Cardiac muscle cell (in vitro differentiated cells and primary cell): ENCODE results near the gene GCH1. TPM values are rescaled to one million over a fixed set of nuclear protein-coding genes. Genes with fewer than 3 reads are reported as not detected.

Source experiments
- DNase-seq, 2 donors: peaks; one replicate each; pipeline versions ENCODE4 v3.0.0 to v3.0.0-alpha.2; 2010 to 2017; ENCODE audit warnings: low read depth in 1 of 2, low spot score in 1 of 2
- H3K27ac ChIP-seq: fragments of 200-600 bp; sonication (generic); 2 replicates; pipeline ENCODE4 v1.5.1; 2016
- H3K27me3 ChIP-seq: fragments of 200-600 bp; sonication (generic); 2 replicates; pipeline ENCODE4 v1.6.0; 2016; ENCODE audit warnings: control low read depth
- H3K36me3 ChIP-seq: fragments of 200-600 bp; sonication (generic); 2 replicates; pipeline ENCODE4 v1.5.1; 2016; ENCODE audit warnings: control low read depth
- H3K4me1 ChIP-seq: fragments of 200-600 bp; sonication (generic); 2 replicates; pipeline ENCODE4 v1.8.1; 2017; ENCODE audit warnings: low read depth, mild to moderate bottlenecking, mixed run types
- H3K4me3 ChIP-seq: fragments of 200-600 bp; sonication (generic); 2 replicates; pipeline ENCODE4 v1.5.1; 2016; ENCODE audit warnings: mild to moderate bottlenecking
- H3K9me3 ChIP-seq: fragments of 200-600 bp; sonication (generic); 2 replicates; pipeline ENCODE4 v1.5.1; 2017; ENCODE audit warnings: low read depth, mild to moderate bottlenecking, control low read depth
- CTCF ChIP-seq: IDR thresholded peaks from 2 replicates; pipeline ENCODE4 v1.5.1; 2012; ENCODE audit warnings: low read depth, mild to moderate bottlenecking, low read length
- polyA plus RNA-seq: library from polyadenylated mRNA; unstranded; fragments of >200 nt; fragmentation: Nextera tagmentation; extraction: Ambion mirVana; gene quantifications from 2 replicates; pipeline ENCODE4 v1.2.1, GENCODE V29; 2016
- total RNA-seq: library from RNA; depleted of rRNA; stranded (reverse); fragments of >200 nt; gene quantifications from 2 replicates; pipeline ENCODE4 v1.2.3, GENCODE V29; 2016

The GCH1 gene
- total and polyA plus RNA-seq, 2 experiments from 2014 or later: 3.0 to 3.5 TPM

- Histone ChIP-seq H3K4me1 (no peaks in the 10 kb centered on the region), H3K27ac (no peak overlapping the region), H3K36me3 (no peaks in the 10 kb centered on the region), H3K9me3 (no peaks in the 10 kb centered on the region), H3K4me3 (no peak overlapping the region), H3K27me3 (no peaks in the 10 kb centered on the region)
- no peak for TF ChIP-seq CTCF
- no peak for DNase-seq
Observed at GRCh38 chr14:54836231-54836630, 66.4 kb downstream of the GCH1 start.

GRCh38 chr14:54834727-54835126, 67.9 kb downstream of the GCH1 start:
- H3K27me3 ChIP-seq: no peaks in the 10 kb centered on the region
- no peak for TF ChIP-seq CTCF
- no peaks in the 10 kb centered on the region for H3K9me3 ChIP-seq
- H3K4me1 ChIP-seq: no peaks in the 10 kb centered on the region
- H3K36me3 ChIP-seq: no peaks in the 10 kb centered on the region
- no peak for DNase-seq
- no peak overlapping the region for H3K4me3 ChIP-seq
- H3K27ac ChIP-seq: no peak overlapping the region

GRCh38 chr14:54834081-54834480, 68.5 kb downstream of the GCH1 start:
- Histone ChIP-seq H3K4me1 (no peaks in the 10 kb centered on the region), H3K36me3 (no peaks in the 10 kb centered on the region)

GRCh38 chr14:54830650-54831049, 72.0 kb downstream of the GCH1 start:
- Histone ChIP-seq H3K4me3 (no peak overlapping the region), H3K27ac (no peak overlapping the region), H3K27me3 (no peaks in the 10 kb centered on the region), H3K9me3 (no peaks in the 10 kb centered on the region), H3K4me1 (no peaks in the 10 kb centered on the region), H3K36me3 (no peaks in the 10 kb centered on the region)
- TF ChIP-seq CTCF: no peak
- no peak for DNase-seq

More at GRCh38 chr14:54834081-54834480, 68.5 kb downstream of the GCH1 start:
- H3K4me3 ChIP-seq: no peak overlapping the region
- DNase-seq: no peak
- H3K9me3 ChIP-seq: no peaks in the 10 kb centered on the region
- TF ChIP-seq CTCF: no peak
- H3K27ac ChIP-seq: no peak overlapping the region
- no peaks in the 10 kb centered on the region for H3K27me3 ChIP-seq

- no peak for DNase-seq
- Histone ChIP-seq H3K9me3 (no peaks in the 10 kb centered on the region), H3K4me1 (no peaks in the 10 kb centered on the region), H3K27ac (no peak overlapping the region), H3K36me3 (no peaks in the 10 kb centered on the region), H3K4me3 (no peak overlapping the region), H3K27me3 (no peaks in the 10 kb centered on the region)
- TF ChIP-seq CTCF: no peak
Observed at GRCh38 chr14:54829486-54830224, 73.0 kb downstream of the GCH1 start.
